ENCODE data around the gene BAG2.

Gene BAG2

DNA sequence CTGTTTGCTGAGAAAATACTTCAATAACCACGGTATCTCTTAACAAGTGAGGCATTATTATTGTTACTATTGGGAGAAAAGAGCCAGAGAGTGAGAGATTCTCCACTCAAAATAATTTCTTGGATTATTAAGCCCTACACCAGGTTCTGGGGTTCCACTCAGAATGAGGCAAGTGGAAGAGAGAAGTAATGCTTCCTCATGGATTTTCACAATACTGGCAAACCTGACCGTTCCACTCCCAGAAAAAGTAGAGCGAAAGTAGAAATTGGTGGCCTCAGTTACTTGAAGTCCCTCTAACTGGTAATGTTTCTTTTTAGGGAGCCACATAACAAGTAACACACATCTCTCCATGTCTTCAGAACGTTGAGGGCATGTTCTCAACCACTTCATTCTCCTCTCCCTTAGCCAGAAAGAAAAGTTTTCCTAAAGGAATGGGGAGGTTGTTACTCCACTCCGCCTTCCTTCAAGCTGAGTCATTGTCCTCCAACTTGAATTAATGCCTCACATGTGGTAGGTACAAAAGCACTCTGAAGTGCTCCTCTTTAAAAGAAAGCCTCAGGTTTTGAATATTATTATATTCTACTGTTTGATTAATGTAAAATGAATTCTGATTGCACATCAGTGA lies 1.9 kb downstream of the BAG2 start:
- H3K4me1 ChIP-seq (ENCODE audit: control insufficient read depth, insufficient read depth, low read length, poor library complexity, severe bottlenecking) = no peaks in the 10 kb centered on the region
- H3K27ac ChIP-seq (ENCODE audit: low read depth, low read length, severe bottlenecking) = peak overlapping the region; percentile 61
- 0 to 10% methylated on average over 1 to 2 of the region's 5 CpGs for WGBS, 2 experiments (ENCODE audit: insufficient coverage in 2 of 2)
- peak overlapping the region; percentile 67 for H3K4me3 ChIP-seq (ENCODE audit: extremely low read depth, insufficient read depth, low read length, poor library complexity, severe bottlenecking)
- H3K9me3 ChIP-seq (ENCODE audit: control insufficient read depth, low read length) = no peaks in the 10 kb centered on the region
- H3K36me3 ChIP-seq (ENCODE audit: control insufficient read depth, insufficient read depth, low read length) = peaks cover 10% of the 10 kb centered on the region

DNA sequence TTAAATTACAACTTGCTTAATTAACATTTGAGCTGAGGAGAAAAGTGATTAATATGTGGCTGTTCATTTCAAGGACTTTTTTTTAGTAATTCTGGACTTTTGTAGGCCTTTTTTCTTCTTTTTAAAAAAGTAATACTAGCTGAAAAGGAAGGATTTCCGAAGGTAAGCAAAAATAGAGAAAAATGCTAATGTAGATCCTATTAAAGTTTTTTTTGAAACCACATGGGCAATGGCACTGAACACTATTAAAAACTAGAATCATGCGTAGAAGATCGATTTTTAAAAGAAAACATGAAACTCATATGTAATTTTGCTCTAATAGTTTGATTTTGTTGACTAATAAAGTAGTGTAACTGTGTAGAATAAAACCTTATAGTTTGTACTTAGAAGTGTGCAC lies 2.4 kb downstream of the BAG2 start:
- Histone ChIP-seq H3K27ac (ENCODE audit: low read depth, low read length, severe bottlenecking) (peak overlapping the region; percentile 61), H3K4me1 (ENCODE audit: control insufficient read depth, insufficient read depth, low read length, poor library complexity, severe bottlenecking) (no peaks in the 10 kb centered on the region), H3K4me3 (ENCODE audit: extremely low read depth, insufficient read depth, low read length, poor library complexity, severe bottlenecking) (no peak overlapping the region), H3K36me3 (ENCODE audit: control insufficient read depth, insufficient read depth, low read length) (peaks cover 10% of the 10 kb centered on the region), H3K9me3 (ENCODE audit: control insufficient read depth, low read length) (no peaks in the 10 kb centered on the region)
- WGBS, 2 experiments (ENCODE audit: insufficient coverage in 2 of 2) = 85% methylated on average over 2 of the region's 3 CpGs; no CpG with 5 or more reads in 1 of the 2 experiments

DNA sequence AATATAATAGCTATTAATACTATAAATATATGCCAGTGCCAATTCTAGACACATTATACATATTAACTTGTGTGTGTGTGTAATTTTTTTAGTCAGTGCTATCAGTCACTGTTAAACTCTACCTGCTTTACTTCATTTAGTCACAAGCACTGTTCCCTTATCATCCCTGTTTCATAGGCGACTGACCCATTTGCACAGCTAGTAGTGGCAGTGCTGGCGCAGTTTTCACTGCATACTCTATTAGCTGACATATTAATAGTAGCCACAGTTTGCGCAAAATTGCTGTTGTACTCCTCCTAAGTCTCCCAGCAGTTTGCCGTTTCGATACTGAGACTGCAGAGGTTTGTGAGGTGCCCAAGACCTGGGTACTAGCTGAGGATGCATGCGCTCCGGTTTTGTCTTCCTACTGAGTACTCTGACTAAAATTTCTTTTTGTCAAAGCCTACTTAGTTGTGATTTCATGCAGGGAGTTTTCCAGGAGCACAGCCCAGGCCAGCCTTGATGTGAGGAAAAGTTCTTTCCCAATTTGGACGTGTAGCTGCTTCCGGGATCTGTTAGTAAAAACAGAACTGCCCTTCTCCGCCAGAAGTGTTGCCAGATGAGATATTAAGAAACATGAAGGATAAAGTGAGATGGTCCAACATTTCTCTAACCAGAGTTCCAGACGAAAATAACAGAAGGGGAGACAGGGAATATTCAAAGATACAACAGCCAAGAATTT lies 5.6 kb downstream of the BAG2 start:
- H3K4me1 ChIP-seq (ENCODE audit: control insufficient read depth, insufficient read depth, low read length, poor library complexity, severe bottlenecking) = no peaks in the 10 kb centered on the region
- no peak overlapping the region for H3K27ac ChIP-seq (ENCODE audit: low read depth, low read length, severe bottlenecking)
- no peak overlapping the region for H3K4me3 ChIP-seq (ENCODE audit: extremely low read depth, insufficient read depth, low read length, poor library complexity, severe bottlenecking)
- WGBS, 2 experiments (ENCODE audit: insufficient coverage in 2 of 2) = 93 to 95% methylated on average over 10 to 11 of the region's 11 CpGs
- H3K9me3 ChIP-seq (ENCODE audit: control insufficient read depth, low read length) = no peaks in the 10 kb centered on the region
- peaks cover 23% of the 10 kb centered on the region for H3K36me3 ChIP-seq (ENCODE audit: control insufficient read depth, insufficient read depth, low read length)

DNA sequence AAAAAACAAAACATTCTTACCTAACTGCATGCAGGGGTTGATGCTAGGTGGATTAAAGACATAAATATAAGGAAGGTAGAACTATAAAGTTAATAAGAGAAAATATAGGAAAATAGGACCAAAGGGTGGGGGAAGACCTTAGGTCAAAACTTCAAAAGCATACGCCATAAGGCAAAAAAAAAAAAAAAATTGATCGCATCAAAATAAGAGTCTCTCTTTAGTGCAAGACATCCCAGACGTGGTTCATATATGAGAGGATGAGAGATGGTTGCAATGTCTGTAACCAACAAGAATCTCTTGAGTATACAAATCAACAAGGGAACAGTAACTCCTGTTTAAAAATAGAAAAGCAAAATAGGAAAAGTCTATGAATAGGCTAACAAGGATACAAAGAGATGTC lies 8.5 kb downstream of the BAG2 start:
- Histone ChIP-seq H3K36me3 (ENCODE audit: control insufficient read depth, insufficient read depth, low read length) (peaks cover 34% of the 10 kb centered on the region), H3K4me3 (ENCODE audit: extremely low read depth, insufficient read depth, low read length, poor library complexity, severe bottlenecking) (no peak overlapping the region), H3K27ac (ENCODE audit: low read depth, low read length, severe bottlenecking) (no peak overlapping the region), H3K4me1 (ENCODE audit: control insufficient read depth, insufficient read depth, low read length, poor library complexity, severe bottlenecking) (no peaks in the 10 kb centered on the region), H3K9me3 (ENCODE audit: control insufficient read depth, low read length) (no peaks in the 10 kb centered on the region)
- 100% methylated on average over 1 of the region's 3 CpGs; no CpG with 5 or more reads in 1 of the 2 experiments for WGBS, 2 experiments (ENCODE audit: insufficient coverage in 2 of 2)

DNA sequence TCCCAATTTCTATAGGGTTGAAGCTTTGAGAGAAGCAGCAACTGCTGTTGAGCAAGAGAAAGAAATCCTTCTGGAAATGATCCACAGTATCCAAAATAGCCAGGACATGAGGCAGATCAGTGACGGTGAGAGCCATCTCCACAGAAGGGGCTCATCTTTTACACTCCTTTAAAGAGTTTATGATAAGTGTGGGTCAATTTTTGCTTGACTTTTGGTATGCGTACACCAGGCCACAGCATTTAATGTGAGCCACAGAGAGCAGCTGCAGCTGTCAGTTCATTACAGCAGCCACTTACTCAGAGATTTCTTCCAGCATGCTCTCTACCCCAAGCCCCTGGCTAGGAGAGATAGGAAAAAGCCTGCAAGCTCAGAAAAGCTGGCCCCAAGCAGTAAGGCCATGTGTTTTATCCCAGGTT lies 9.9 kb downstream of the BAG2 start:
- 80% methylated on average over 1 of the region's 2 CpGs; no CpG with 5 or more reads in 1 of the 2 experiments for WGBS, 2 experiments (ENCODE audit: insufficient coverage in 2 of 2)
- no peaks in the 10 kb centered on the region for H3K4me1 ChIP-seq (ENCODE audit: control insufficient read depth, insufficient read depth, low read length, poor library complexity, severe bottlenecking)
- H3K9me3 ChIP-seq (ENCODE audit: control insufficient read depth, low read length) = no peaks in the 10 kb centered on the region
- no peak overlapping the region for H3K27ac ChIP-seq (ENCODE audit: low read depth, low read length, severe bottlenecking)
- H3K36me3 ChIP-seq (ENCODE audit: control insufficient read depth, insufficient read depth, low read length) = peaks cover 29% of the 10 kb centered on the region
- no peak overlapping the region for H3K4me3 ChIP-seq (ENCODE audit: extremely low read depth, insufficient read depth, low read length, poor library complexity, severe bottlenecking)

DNA sequence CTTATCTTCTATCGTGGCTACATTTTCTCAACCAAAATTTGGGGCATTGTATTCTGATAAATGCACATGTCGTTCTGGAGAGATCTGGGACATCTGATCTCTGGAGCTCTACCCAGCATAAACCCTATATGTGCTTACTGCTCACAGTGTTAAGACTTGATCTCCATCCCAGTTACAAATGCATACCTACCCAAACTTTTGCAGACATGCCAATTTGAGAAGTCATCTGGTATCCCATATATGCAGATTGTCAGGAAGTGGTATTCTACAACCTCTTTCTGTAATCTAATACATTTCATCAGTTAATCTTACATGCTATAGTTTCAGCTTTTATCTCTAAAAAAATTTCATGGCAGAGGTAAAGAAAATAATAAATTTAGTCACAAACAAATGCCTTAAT lies 11.2 kb downstream of the BAG2 start:
- WGBS, 2 experiments (ENCODE audit: insufficient coverage in 2 of 2) = 87 to 100% methylated on average over 2 of the region's 2 CpGs
- Histone ChIP-seq H3K9me3 (ENCODE audit: control insufficient read depth, low read length) (no peaks in the 10 kb centered on the region), H3K4me1 (ENCODE audit: control insufficient read depth, insufficient read depth, low read length, poor library complexity, severe bottlenecking) (no peaks in the 10 kb centered on the region), H3K4me3 (ENCODE audit: extremely low read depth, insufficient read depth, low read length, poor library complexity, severe bottlenecking) (no peak overlapping the region), H3K36me3 (ENCODE audit: control insufficient read depth, insufficient read depth, low read length) (peaks cover 28% of the 10 kb centered on the region), H3K27ac (ENCODE audit: low read depth, low read length, severe bottlenecking) (no peak overlapping the region)

DNA sequence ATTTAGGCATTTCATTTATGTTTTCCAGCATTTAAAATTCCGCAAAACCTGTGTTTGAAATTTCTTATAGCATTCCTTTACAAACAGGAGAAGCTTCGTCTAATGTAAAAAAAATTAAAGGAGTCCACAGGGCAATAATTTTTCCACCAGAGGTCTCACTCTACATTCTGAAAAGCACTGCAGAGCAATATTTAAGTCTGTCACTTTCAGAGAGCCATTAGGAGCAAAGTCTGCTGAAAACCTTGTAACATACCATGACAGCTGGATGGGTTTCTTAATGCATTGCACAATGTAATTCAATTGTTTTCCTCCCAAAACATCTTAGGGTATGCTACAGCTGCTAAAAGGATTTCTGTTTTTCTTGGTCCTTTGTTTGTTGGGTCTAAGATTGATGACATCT lies 18.0 kb downstream of the BAG2 start:
- Histone ChIP-seq H3K4me1 (ENCODE audit: control insufficient read depth, insufficient read depth, low read length, poor library complexity, severe bottlenecking) (no peaks in the 10 kb centered on the region), H3K27ac (ENCODE audit: low read depth, low read length, severe bottlenecking) (no peak overlapping the region), H3K4me3 (ENCODE audit: extremely low read depth, insufficient read depth, low read length, poor library complexity, severe bottlenecking) (no peak overlapping the region), H3K9me3 (ENCODE audit: control insufficient read depth, low read length) (no peaks in the 10 kb centered on the region), H3K36me3 (ENCODE audit: control insufficient read depth, insufficient read depth, low read length) (peaks cover 39% of the 10 kb centered on the region)
- no CpG with 5 or more reads among the region's 2 CpGs for WGBS, 2 experiments (ENCODE audit: insufficient coverage in 2 of 2)

DNA sequence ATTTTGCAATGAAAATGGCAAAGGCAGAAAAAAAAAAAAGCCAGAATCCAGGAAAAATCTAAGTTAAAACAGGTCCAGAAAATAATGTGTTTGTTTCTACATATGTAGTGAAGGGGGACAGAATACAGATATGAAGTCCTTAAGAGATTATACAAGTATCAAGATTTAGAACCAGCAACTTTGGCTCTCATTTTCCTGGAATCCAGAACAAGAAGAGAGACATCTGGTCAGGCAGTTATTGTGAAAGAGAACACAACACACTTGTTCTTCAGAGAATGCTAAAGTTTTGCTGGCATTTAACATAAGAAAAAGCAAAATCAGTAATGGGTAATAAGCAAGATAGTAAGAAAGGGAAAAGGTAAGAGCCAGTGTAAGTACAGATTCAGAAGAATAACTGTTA lies 21.1 kb downstream of the BAG2 start:
- no peak overlapping the region for H3K4me3 ChIP-seq (ENCODE audit: extremely low read depth, insufficient read depth, low read length, poor library complexity, severe bottlenecking)
- H3K9me3 ChIP-seq (ENCODE audit: control insufficient read depth, low read length) = no peaks in the 10 kb centered on the region
- peaks cover 37% of the 10 kb centered on the region for H3K36me3 ChIP-seq (ENCODE audit: control insufficient read depth, insufficient read depth, low read length)
- H3K27ac ChIP-seq (ENCODE audit: low read depth, low read length, severe bottlenecking) = no peak overlapping the region
- no peaks in the 10 kb centered on the region for H3K4me1 ChIP-seq (ENCODE audit: control insufficient read depth, insufficient read depth, low read length, poor library complexity, severe bottlenecking)

DNA sequence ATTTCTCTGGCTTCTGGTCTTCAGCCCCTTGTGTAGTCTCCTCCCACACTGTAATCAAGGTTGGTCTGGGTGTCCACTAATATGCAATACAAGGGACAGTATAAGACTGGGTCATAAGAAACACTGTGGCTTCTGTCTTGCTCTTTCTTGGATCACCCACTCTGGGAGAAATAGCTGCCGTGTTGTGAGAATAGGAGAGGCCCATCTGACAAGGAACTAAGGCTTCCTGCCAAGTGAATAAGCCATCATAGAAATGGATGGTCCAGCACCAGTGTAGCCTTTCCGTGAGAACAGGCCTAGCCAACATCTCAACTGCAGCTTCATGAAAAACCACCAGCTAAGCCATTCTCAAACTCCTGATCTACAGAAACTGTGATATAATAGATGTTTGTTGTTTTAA lies 23.3 kb downstream of the BAG2 start:
- 80 to 100% methylated on average over 1 of the region's 2 CpGs for WGBS, 2 experiments (ENCODE audit: insufficient coverage in 2 of 2)
- Histone ChIP-seq H3K4me1 (ENCODE audit: control insufficient read depth, insufficient read depth, low read length, poor library complexity, severe bottlenecking) (no peaks in the 10 kb centered on the region), H3K27ac (ENCODE audit: low read depth, low read length, severe bottlenecking) (no peak overlapping the region), H3K9me3 (ENCODE audit: control insufficient read depth, low read length) (no peaks in the 10 kb centered on the region), H3K36me3 (ENCODE audit: control insufficient read depth, insufficient read depth, low read length) (peaks cover 30% of the 10 kb centered on the region), H3K4me3 (ENCODE audit: extremely low read depth, insufficient read depth, low read length, poor library complexity, severe bottlenecking) (no peak overlapping the region)

DNA sequence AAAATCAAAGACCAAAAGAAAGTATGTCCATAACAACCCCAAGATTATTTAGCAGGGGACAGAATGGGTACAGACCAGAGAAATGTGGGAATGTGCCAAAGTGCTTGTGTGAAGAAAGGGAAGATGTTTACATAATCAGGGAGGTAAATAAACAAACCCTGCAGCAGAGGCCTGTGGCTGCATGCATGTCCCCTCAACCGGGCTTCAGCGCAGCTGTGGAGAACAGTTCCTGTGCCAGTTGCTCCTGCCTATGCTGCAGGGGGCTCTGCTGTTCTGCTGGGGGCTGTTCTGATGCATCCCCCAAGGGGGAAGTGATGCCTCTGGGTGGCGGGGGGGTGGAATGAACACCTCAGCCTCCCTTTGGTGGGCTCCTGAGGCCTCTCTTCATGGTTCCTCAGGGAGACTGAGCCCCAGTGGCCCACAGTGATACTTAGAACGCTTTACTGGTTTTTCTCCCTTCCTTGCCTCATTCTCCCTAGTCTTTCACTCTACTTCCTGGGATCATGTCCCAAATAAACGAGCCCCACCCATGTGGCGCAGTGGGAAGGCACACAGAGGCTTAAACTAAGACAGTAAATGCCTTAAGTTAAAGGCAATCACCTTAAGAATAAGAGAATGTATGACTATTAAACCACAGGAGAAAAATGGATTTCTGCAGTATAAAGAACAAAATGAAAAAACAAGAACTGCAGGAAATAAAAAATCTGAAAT lies 27.0 kb downstream of the BAG2 start:
- 70 to 73% methylated on average over 2 to 3 of the region's 6 CpGs for WGBS, 2 experiments (ENCODE audit: insufficient coverage in 2 of 2)
- no peak overlapping the region for H3K27ac ChIP-seq (ENCODE audit: low read depth, low read length, severe bottlenecking)
- H3K4me3 ChIP-seq (ENCODE audit: extremely low read depth, insufficient read depth, low read length, poor library complexity, severe bottlenecking) = no peak overlapping the region
- H3K36me3 ChIP-seq (ENCODE audit: control insufficient read depth, insufficient read depth, low read length) = peaks cover 6% of the 10 kb centered on the region
- no peaks in the 10 kb centered on the region for H3K4me1 ChIP-seq (ENCODE audit: control insufficient read depth, insufficient read depth, low read length, poor library complexity, severe bottlenecking)
- no peaks in the 10 kb centered on the region for H3K9me3 ChIP-seq (ENCODE audit: control insufficient read depth, low read length)

DNA sequence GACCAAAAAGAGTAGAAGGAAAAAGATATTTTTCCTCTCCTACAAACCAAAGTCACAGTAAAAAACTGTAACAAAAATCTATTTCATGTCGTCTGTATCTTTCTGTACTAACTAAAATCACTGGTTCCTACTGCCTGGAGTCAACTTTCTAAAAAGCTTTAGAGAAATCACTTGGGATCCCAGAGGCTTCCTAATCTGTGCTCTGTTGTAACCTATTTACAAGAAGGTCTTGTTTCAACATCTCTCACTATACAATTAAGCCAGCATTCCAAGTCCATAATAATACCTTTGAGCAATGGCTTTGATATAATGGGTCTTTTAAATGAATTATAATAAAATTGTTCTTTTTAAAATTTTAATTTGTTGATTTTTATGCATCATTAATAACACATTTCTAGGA lies 29.6 kb downstream of the BAG2 start:
- WGBS, 2 experiments (ENCODE audit: insufficient coverage in 2 of 2) = 89 to 100% methylated on average over 1 of the region's 1 CpG
- peaks cover 10% of the 10 kb centered on the region for H3K4me1 ChIP-seq (ENCODE audit: control insufficient read depth, insufficient read depth, low read length, poor library complexity, severe bottlenecking)
- H3K9me3 ChIP-seq (ENCODE audit: control insufficient read depth, low read length) = no peaks in the 10 kb centered on the region
- no peak overlapping the region for H3K4me3 ChIP-seq (ENCODE audit: extremely low read depth, insufficient read depth, low read length, poor library complexity, severe bottlenecking)
- no peaks in the 10 kb centered on the region for H3K36me3 ChIP-seq (ENCODE audit: control insufficient read depth, insufficient read depth, low read length)
- H3K27ac ChIP-seq (ENCODE audit: low read depth, low read length, severe bottlenecking) = no peak overlapping the region

Measured in mesodermal cell (in vitro differentiated cells).